Daoy (cell line): ENCODE data around the gene FNDC5. TPM values are rescaled to one million over a fixed set of nuclear protein-coding genes. Genes with fewer than 3 reads are reported as not detected.
"Not testable (repeated sequence)": the region's sequence is repeated elsewhere in the genome, so short reads cannot be mapped to it uniquely, and the experiment has no call there.

Source experiments
- DNase-seq: peaks from one replicate; pipeline ENCODE4 v3.0.0-alpha.2; 2015; ENCODE audit warnings: low read depth
- total RNA-seq: library from RNA; depleted of rRNA; stranded (reverse); fragments of >200 nt; shearing (Covaris generic); gene quantifications from 2 replicates; pipeline ENCODE4 v1.2.3, GENCODE V29; 2014; rRNA removed

Gene FNDC5
- total RNA-seq = 2.0 and 2.7 TPM in 2 replicates

DNA sequence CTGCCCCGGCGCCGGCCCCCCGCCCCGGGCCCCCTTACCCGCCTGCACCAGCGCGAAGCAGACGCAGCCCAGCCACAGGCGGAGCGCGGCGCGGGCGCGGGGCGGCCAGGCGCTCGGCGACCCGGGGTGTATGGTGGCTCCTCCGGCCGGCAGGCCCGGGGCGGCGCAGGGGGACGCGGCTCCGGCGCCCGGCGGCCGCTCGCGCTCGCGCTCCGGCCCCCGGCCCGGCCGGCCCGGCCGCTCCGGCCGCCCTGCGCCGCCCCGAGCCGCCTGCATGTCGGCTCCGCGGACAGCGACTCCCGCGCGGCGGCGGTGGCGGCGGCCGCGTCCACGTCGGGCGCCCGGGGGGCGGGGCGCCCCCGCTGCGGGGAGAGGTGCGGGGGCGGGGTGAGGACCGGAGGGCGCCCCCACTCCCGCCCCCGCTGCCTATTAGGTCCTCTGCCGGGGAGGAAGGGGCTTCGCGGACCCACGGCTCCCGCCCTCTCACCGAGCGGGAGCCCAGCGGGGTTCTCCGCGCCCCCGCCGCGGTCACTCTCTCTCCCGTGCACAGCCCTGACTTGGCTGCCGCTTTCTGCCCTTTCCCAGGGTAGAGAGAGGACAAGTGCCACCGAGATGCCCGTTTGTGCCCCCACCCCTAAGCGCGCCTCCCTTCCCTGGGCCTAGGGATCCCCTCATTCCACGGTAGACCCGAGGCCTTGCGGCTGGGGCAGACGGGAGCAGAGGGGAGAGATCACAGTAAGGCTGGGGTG lies at the start of gene FNDC5:
Gene FNDC5 (minus strand): TSS at position 298 of the 749 bp plus-strand sequence.
- DNase-seq = no peak

DNA sequence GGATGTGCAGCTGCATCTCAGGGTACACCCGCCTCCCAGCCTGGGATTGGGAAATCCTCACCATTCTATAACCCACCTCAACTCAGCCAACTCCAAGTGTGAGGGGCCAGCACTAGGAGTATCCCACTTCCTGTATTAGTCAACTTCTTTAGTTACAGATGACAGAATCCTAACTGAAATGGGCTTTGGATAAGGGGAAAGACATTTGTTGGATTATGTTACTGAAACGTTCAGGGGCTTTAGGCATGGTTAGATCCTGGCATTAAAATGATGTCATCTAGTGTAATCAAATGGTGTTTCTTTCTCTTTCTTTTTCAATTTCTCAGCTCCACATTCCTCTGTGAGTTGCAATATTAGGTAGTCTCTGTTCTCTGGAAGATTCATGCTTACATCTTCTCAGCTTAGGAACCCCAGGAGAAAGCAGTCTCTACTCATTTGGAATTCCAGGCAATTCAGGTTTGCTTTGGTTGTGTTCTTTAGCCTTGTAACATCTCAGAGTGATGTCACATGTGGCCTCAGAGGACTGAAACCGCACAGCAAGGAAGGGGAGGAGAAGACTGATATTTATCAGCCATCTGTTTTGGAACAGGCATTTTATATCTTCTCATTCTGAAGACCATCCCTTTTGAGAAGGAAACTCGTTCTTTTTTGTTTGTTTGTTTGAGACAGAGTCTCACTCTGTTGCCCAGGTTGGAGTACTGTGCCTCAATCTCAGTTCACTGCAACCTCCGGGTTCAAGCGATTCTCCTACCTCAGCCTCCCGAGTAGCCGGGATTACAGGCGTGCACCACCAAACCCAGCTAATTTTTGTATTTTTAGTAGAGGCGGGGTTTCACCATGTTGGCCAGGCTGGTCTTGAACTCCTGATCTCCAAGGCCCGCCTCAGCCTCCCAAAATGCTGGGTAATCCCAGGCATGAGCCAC lies 49.4 kb upstream of the FNDC5 start:
- peak; percentile 78 for DNase-seq

DNA sequence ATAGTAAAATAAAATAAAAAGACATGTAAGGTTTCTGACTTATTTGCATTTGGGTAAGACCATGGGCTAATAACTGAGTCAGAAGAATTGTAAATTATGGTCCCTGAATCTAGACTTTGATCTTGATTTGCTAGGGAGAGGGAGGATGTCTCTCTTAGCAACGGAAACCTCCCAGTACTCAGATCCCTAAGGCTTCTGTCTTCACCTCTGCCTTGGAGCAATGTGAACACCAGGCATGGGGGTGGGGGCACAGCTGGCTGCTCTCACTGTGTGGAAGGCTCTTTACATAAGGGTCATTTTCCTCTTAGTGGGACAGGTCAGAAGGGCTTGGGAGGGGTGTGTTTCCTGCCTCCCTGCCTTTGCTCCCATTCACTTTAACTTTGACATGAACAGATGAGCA lies 47.5 kb upstream of the FNDC5 start:
- DNase-seq = no peak

DNA sequence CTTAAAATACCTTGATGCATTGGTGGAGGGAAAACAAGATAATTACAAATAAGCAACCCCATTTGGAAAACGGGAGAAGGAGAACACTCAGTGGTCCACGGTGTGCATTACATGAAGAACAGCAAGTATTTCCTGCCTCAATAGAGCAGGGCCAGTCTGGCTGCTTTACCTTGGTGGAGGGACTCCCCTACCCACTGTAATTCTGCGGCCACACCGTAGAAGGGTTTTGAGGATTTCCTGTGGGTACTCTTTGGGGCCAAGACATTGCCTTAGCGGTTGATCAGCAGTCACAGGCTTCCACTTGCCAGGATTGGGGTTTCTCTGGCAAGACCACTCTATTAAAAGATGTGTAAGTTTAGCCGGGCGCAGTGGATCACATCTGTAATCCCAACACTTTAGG lies 46.8 kb upstream of the FNDC5 start:
- DNase-seq = no peak

DNA sequence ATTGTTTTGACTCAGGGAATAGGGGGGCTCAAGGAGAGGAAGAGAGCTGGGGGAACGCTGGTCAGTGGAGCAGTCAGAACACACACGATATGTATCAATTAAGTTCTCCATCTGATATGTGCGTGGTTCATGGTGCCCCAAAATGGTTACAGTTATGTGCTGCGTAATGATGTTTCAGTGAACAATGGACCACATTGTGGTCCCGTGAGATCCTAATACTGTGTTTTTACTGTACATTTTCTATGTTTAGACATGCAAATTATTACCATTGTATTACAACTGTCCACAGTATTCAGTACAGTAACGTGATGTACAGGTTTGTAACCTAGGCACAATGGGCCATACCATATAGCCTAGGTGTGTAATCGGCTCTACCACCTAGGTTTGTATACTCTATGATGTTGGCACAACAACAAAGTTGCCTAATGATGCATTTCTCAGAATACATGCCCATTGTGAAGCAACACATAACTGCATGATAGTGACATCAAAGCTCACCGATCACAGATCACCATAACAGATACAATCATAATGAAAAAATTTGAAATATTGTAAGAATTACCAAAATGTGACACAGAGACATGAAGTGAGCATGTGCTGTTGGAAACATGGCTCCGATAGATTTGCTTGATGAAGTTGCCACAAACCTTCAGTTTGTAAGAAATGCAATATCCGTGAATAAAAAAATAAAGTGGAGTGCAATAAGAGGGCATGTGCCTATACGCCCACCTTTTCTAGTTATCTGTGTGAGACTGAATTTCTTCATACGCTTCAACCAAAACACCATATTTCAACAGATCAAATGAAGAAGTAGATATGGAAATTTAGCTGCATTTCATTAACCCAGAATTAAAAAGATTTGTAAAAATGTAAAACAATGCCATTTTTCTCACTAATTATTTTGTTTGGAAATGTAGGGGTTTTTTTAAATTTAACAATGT lies 45.3 kb upstream of the FNDC5 start:
- DNase-seq = no peak

DNA sequence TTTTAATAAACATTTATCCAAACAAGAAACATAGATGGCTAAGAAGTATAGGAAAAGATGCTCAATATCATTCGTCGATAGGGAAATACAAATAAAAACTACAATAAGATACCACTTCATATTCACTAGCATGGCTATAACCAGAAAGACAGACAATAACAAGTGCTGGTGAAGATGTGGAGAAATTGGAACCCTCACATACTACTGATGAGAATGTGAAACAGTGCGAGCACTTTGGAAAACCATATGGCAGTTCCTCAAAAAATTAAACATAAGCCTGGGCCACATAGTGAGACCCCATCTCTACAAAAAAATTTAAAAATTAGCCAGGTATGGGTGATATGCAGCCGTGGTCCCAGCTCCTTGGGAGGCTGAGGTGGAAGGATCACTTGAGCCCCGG lies 39.6 kb upstream of the FNDC5 start:
- no peak for DNase-seq

DNA sequence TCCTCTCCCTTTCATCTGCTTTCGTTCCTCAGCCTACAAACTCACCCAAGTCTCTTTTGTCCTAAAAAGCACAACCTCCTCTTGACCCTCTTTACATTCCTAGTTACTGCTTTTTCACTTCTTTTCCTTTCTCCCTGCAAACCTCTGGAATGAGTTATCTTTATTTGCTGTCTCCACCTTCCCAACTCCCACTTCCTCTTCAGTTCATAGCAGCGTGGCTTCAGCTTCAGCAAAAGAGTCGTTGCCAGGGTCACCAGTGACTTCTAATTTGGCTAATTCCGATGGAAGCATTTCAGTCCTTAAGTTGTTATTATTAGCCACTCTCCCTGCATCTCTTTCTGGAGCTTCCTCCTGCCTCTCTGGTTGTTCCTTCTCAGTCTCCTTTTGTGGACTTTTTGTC lies 36.7 kb upstream of the FNDC5 start:
- no peak for DNase-seq

DNA sequence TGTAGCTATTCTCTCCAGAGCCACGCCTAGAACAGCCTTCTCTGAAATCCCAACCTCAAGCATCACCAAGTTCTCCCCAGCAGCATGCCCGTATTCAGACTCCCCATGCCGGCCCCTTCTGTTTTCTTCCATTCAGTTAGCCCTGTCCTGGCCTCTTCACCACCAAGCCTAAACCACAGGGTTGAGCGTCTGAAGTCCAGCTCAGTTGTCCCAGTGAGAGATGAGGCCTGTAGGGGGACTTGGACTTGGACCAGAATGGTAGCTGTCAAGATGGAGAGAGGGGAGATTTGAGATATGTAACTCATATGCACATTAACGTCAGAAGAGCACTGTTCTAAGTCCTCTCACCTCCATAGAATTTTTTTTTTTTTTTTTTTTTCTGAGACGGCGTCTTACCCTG lies 35.9 kb upstream of the FNDC5 start:
- no peak for DNase-seq

DNA sequence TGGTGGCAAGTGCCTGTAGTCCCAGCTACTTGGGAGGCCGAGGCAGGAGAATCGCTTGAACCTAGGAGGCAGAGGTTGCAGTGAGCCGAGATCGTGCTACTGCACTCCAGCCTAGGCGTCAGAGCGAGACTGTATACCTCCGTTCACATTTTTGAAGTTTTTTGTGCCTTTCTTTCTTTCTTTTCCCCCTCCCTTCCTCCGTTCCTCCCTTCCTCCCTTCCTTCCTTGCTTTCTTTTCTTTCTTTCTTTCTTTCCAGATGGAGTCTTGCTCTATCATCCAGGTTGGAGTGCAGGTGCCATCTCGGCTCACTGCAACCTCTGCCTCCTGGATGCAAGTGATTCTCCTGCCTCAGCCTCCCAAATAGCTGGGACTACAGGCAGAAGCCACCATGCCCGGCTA lies 34.9 kb upstream of the FNDC5 start:
- not testable (repeated sequence) for DNase-seq

DNA sequence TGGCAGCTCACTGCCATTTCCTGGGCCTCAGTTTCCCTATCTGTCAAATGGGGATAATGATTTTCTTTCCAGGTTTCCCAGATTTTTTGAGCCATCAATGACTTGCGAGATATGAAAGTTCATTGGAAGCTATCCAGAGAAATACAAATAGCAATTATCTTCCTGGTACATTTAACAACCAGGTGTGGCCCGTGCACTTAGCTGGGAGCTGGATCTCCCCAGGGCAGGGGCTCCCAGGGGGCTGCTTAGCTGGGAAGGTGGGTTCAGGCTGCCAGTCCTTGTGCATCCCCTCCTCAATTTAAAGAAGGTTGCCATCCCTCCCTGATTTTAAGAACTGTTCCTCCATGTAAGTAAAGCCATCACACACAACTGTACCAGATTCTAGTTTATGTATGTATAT lies 34.1 kb upstream of the FNDC5 start:
- DNase-seq = no peak

DNA sequence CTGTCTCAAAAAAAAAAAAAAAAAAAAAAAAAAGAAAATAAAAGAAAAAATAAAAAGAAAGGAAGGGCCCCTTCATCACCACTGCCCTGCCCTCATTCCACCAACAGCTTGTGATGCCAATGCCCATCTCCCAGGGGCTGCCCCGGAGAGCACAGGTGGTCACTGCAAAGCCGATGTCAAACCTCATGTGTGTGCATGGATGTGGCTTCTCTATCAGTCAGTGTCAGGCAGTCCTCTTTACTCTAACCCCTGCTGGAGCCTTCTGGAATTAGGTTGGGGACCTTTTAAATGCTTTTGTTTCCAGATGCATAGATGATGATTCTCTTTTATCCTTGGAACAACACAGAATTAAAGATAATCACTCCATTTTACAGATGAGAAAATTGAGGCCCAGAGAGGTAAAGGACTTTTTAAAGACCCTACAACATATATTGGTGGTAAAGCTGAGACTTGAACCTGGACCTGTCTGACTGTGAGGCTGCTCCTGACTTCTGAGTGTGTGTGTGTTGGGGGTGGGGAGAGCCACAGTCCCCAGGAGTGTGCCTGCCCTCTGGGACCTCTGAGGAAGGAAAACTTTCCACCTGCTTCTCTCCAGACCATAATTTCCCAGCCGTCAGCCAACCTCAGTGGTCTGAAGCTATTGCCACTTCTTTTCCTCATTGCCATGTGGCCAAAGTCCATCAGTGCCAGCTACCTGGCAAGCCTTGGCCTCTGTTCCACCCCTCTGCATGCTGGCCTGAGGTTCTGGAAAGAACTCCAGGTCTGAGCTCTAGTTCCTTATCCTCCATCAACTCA lies 33.5 kb upstream of the FNDC5 start:
- DNase-seq = no peak

DNA sequence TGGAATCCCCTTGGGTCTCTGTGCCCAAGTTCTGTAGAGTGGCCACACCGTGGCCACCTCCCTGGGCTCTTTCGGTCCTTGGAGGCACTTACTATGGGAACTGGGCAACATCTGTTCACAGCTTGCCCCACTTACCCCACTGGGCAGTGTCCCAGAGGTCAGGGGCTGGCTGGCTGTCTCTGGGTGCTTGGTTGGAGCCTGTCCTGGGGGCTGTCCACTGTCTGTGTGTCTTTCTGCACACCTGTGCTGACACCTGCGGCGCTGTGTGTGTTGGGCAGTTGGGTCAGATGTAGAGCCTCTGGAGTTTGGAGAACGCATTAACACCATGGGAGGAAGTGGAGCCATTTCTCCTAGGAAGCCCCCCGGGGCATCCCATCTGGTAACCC lies 31.8 kb upstream of the FNDC5 start:
- no peak for DNase-seq

DNA sequence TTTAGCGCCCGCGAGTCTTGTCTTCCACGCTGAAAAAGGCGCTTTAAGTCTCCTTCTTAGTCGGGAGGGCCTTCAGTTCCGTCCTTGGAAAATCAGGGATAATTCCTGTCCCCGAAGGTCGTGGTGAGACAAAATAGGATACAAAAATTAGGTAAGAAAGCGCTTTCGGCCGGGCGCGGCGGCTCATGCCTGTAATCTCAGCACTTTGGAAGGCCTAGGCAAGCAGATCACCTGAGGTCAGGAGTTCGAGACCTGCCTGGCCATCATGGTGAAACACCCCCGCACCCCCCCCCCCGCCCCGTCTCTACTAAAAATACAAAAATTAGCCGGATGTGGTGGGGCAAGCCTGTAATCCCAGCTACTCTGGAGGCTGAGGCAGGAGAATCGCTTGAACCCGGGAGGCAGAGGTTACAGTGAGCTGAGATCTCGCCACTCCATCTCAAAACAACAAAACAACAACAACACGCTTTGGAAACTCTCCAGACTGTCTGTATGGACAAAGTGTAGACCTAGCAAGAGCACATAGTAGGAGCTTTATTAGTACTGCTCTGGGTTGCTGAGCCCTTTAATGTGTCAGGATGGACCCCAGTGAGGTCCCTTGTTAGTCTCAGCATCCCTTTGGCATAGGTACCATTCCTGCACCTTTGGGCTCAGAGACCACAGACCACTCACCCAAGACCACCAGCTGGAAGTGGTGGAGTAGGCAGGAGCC lies 31.3 kb upstream of the FNDC5 start:
- no peak for DNase-seq

DNA sequence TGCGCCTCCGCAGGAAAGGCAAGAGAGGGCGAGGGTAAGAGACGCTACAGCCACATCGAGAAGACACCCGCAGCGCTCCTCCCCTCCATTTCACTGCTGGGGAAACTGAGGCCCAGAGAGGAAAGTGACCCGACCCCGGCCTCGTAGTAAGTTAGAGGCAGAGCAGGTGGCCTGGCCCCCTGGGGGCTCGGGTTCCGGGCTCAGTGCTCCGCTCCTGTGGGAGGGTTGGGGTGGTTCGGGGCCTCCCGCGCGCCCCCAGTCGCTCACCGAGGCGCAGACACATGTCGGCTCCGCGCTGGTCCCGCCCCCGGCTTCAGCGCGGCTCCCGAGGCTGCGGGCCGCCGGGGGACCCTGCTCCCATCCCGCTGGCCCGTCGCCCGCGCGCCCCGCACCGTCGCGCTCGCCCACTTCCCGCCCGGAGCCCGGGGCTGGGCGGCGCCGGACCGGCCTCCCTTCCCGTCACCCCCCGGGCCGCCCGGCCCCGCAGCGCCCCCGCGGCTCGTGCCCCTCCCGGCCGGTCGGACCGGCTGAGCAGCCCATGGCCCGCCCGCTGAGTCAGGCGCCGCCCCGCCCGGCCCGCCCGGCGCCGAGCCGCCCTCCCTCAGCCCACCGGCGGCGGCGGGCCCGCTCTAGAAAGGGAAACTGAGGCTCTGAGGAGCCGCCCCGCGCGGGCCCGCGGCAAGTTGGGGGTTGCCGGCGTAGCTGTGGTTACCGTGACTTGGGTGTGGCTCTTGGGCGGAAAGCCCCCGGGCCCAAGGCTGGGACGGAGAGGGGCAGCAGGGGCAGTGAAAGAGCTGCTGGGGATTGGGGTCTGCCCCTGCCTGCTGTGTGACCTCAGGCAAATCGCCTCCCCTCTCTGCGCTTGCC lies 30.5 kb upstream of the FNDC5 start, which contains the start of gene TMEM54:
Gene TMEM54 (minus strand): TSS at position 434 of the 867 bp plus-strand sequence. CDS start 151 bp downstream, at position 283.
- DNase-seq = peak; percentile 70

DNA sequence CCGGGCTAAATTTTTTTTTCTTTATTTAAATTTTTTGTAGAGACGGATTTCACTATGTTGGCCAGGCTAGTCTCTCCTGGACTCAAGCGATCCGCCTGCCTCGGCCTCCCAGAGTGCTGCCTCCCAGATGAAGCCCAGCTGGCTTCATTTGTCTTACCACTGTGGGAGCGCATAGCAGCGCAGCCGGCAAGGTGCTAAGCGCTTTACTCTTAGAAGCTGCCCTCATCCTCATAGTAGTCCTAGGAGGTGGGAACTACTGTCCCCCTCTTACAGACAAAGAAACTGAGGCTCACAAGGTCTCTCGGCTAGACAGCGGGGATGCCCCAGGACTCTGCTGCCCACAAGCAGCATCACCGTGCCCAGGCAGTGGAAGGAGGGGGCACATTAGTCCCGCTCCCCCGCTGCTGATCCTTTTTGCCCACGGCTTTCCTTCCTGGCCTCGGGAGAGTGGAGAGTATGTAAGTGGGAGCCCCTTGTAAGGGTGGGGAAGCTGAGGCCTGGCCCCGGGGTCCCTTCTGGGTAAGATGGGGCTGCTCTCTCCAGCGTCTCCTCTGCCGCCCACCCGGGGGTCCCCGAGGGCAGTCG lies 29.8 kb upstream of the FNDC5 start:
- DNase-seq = no peak

DNA sequence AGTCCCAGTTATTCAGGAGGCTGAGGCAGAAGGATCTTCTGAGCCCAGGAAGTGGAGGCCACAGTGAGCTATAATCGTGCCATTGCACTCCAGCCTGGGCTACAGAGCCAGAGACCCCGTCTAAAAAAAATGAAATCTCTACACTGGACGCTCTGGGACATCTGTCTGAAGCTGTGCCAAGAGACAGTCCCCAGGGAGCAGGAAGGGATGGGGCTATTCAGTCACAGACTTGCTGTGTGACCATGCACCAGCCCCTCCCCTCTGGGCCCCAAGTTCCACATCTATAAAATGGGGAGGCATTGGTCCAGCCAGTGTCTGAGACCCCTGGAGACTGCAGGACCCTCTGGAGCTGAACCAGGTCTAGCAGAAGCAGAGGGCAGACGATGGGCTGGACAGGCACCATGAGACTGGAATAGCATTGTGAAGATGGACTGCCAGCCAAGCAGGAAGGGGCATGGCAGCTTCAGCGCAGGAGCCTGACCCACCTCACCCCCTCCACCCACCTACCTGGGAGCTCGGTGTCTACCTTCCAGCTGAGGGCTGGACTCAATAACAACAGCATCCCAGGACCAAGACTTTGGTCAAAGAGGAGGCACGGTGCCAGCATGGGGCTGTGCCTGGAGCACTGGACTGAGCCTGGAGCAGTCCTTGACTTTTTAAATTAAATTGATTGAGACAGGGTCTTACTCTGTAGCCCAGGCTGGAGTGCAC lies 29.0 kb upstream of the FNDC5 start:
- no peak for DNase-seq

DNA sequence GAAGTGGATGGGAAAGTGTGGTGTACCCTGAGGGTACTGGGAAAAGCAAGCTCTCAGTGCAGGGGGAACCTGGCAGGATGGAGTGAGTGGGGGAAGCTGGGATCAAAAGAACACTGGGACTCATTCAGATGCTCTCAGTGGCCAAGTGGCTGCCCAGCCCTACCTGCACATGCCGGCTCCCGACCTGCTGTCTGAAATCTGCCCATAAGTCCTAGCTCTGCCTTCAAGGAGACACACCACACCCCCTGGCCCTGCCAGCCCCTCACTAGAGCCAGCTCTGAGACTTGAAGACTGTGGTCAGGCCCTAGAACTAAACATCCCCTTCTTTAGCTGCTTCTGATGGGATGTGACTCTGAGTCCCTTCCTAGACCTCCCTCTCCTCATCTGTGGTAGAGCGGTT lies 28.2 kb upstream of the FNDC5 start:
- no peak for DNase-seq

DNA sequence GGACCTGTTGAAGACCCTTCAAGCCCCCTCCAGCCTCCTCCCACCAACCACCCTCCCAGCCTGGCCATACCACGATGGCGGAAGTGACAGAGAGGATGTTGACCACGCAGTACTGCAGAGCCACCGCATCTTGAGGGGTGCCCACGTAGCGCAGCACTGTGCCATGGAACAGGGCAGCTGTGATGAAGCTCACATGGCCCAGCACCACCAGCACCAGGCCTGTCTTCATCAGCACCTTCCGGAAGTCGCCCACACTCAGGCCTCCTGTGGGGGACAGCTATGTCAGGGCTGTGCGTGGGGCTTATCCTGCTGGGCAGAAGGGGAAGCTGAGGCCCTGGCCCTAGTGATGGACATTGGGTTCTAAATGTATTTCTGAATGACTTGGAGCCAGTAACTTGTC lies 27.3 kb upstream of the FNDC5 start:
- no peak for DNase-seq
